K562 (cell line): ENCODE measurements around the gene MAGI1. TPM values are rescaled to one million over a fixed set of nuclear protein-coding genes. Genes with fewer than 3 reads are reported as not detected.

Experiments used
- ATAC-seq: fragments of 200-7000 bp; cut with Tn5 transposase; 3 replicates; pipeline ENCODE4 v1.9.1; 2020; ENCODE audit warnings: moderate library complexity
- BruUV-seq: library from RNA; stranded (reverse); fragments of 400-500 nt; replicated peaks from 2 replicates; lab custom pipeline; 2021; lab: Mats Ljungman, UMichigan
- CTCF ChIA-PET: fragments of 300-600 bp; formaldehyde crosslinking; extraction: SDS; loops from one replicate; lab custom pipeline; 2021; ENCODE audit warnings: low intra/inter-chr PET ratio; lab: Yijun Ruan, JAX
- POLR2A ChIA-PET: fragments of 300-600, 350-650 bp; sonication (Branson Sonifier 250); formaldehyde crosslinking; extraction: SDS; loops from one replicate; lab custom pipeline; 2021; ENCODE audit warnings: antibody characterized with exemption, inconsistent platforms; lab: Yijun Ruan, JAX
- DNase-seq, 4 experiments: peaks; one replicate each; pipeline versions ENCODE4 v3.0.0 to v3.0.0-alpha.2; 2011 to 2018; ENCODE audit warnings: low spot score in 3 of 4, mixed read lengths in 3 of 4; ENCODE audit errors: extremely low read depth in 1 of 4
- FAIRE-seq: peaks from 2 replicates; lab custom pipeline; 2011; peaks lifted over from hg19 to GRCh38; lab: Jason Lieb, UNC
- H2AFZ ChIP-seq: 2 replicates; pipeline ENCODE4 v1.6.0; 2011; ENCODE audit warnings: low read depth, low read length, control low read depth, inconsistent platforms
- H3K27ac ChIP-seq: fragments of 200-600 bp; 3 replicates; pipeline ENCODE4 v1.8.0; 2011; ENCODE audit warnings: low read depth, mild to moderate bottlenecking, control low read depth, inconsistent platforms, low read length, moderate library complexity, mixed read lengths; ENCODE audit errors: extremely low read depth
- H3K27me3 ChIP-seq, 2 experiments: fragments of 300-600 bp in 1 of 2; 2 replicates in 1 of 2; 3 replicates in 1 of 2; pipeline versions ENCODE4 v1.6.0 to v1.8.0; 2011; ENCODE audit warnings: inconsistent platforms in 2 of 2, low read length in 2 of 2, mild to moderate bottlenecking in 1 of 2, mixed read lengths in 1 of 2, moderate library complexity in 1 of 2; ENCODE audit not compliant: control insufficient read depth in 2 of 2, insufficient read depth in 2 of 2
- H3K36me3 ChIP-seq: fragments of 300-600 bp; 3 replicates; pipeline ENCODE4 v1.8.0; 2011; ENCODE audit warnings: mild to moderate bottlenecking, low read length, inconsistent platforms; ENCODE audit not compliant: control insufficient read depth, insufficient read depth
- H3K4me1 ChIP-seq, 2 experiments: fragments of 200-600 bp in 1 of 2; replicated peaks in 1 of 2; 2 replicates in 1 of 2; 3 replicates in 1 of 2; pipeline versions ENCODE4 v1.5.1 to v1.8.0; 2011; ENCODE audit warnings: inconsistent platforms in 2 of 2, low read length in 2 of 2, mild to moderate bottlenecking in 1 of 2, mixed read lengths in 1 of 2, moderate library complexity in 1 of 2; ENCODE audit not compliant: control insufficient read depth in 2 of 2, insufficient read depth in 2 of 2
- H3K4me2 ChIP-seq: 2 replicates; pipeline ENCODE4 v1.6.1; 2011; ENCODE audit warnings: low read length, control low read depth, inconsistent platforms, mixed read lengths; ENCODE audit not compliant: insufficient read depth
- H3K4me3 ChIP-seq: fragments of 200-600 bp; sonication (generic), shearing (Covaris generic); 2 replicates; pipeline ENCODE4 v1.5.1; 2016; ENCODE audit warnings: control low read depth, inconsistent platforms
- H3K79me2 ChIP-seq: fragments of 200-600 bp; 3 replicates; pipeline ENCODE4 v1.8.0; 2011; ENCODE audit warnings: low read length, inconsistent platforms; ENCODE audit not compliant: control insufficient read depth, insufficient read depth
- H3K9ac ChIP-seq, 2 experiments: 2 replicates each; pipeline versions ENCODE4 v1.6.0 to v1.6.1; 2011; ENCODE audit warnings: low read depth in 2 of 2, low read length in 2 of 2, control low read depth in 1 of 2, inconsistent platforms in 1 of 2, mild to moderate bottlenecking in 1 of 2, mixed read lengths in 1 of 2; ENCODE audit not compliant: insufficient read depth in 1 of 2
- H3K9me1 ChIP-seq: one replicate; pipeline ENCODE4 v1.6.0; 2011; ENCODE audit warnings: inconsistent platforms, mild to moderate bottlenecking, low read length, moderate library complexity; ENCODE audit not compliant: control insufficient read depth, insufficient read depth
- H3K9me3 ChIP-seq: replicated peaks from 2 replicates; pipeline ENCODE4 v1.5.1; 2011; ENCODE audit warnings: low read depth, low read length, inconsistent platforms; ENCODE audit not compliant: control insufficient read depth, insufficient read depth
- H4K20me1 ChIP-seq: replicated peaks from 2 replicates; pipeline ENCODE4 v1.6.1; 2011; ENCODE audit warnings: low read length, inconsistent platforms, mixed read lengths; ENCODE audit not compliant: control insufficient read depth, insufficient read depth
- BCOR ChIP-seq: fragments of 450-650 bp; IDR thresholded peaks from 2 replicates; pipeline ENCODE4 v1.6.1; 2016
- CXXC5 ChIP-seq: fragments of 250-450 bp; sonication (Bioruptor Pico); IDR thresholded peaks from 2 replicates; pipeline ENCODE4 v1.8.0; 2022; ENCODE audit warnings: inconsistent platforms, mild to moderate bottlenecking, moderate library complexity
- GATAD2B ChIP-seq: fragments of 450-650 bp; IDR thresholded peaks from 2 replicates; pipeline ENCODE4 v1.6.1; 2017; ENCODE audit warnings: mild to moderate bottlenecking, borderline replicate concordance
- KDM1A ChIP-seq, 2 experiments: fragments of 450-650 bp; IDR thresholded peaks; 2 replicates each; pipeline ENCODE4 v1.6.1; 2016; ENCODE audit warnings: mild to moderate bottlenecking in 2 of 2
- MED1 ChIP-seq: sonication (generic); formaldehyde crosslinking; IDR thresholded peaks from 2 replicates; pipeline ENCODE4 v1.8.1; 2023; ENCODE audit warnings: missing genetic modification reagents, borderline replicate concordance
- MYC ChIP-seq, 2 experiments: fragments of 250-450 bp in 1 of 2; sonication (Bioruptor Pico) in 1 of 2; IDR thresholded peaks; 2 replicates each; pipeline versions ENCODE4 v1.5.1 to v1.6.1; 2012 to 2021; ENCODE audit warnings: low read depth in 2 of 2, borderline replicate concordance in 1 of 2, improper control_type of control experiment in 1 of 2, low read length in 1 of 2, mild to moderate bottlenecking in 1 of 2, moderate library complexity in 1 of 2
- RBM25 ChIP-seq: fragments of 200-400 bp; formaldehyde crosslinking; IDR thresholded peaks from 2 replicates; pipeline ENCODE4 v1.6.1; 2018; ENCODE audit warnings: low read length, low read depth, moderate library complexity; ENCODE audit not compliant: severe bottlenecking
- SAFB ChIP-seq: fragments of 200-400 bp; formaldehyde crosslinking; IDR thresholded peaks from 2 replicates; pipeline ENCODE4 v1.6.1; 2017; ENCODE audit warnings: low read depth, low read length, borderline replicate concordance
- SMARCA4 ChIP-seq: fragments of 450-650 bp; IDR thresholded peaks from 2 replicates; pipeline ENCODE4 v1.6.1; 2016
- SMARCA5 ChIP-seq: fragments of 450-650 bp; IDR thresholded peaks from 2 replicates; pipeline ENCODE4 v1.6.1; 2016
- ZNF133 ChIP-seq: fragments of 250-450 bp; sonication (Bioruptor Pico); IDR thresholded peaks from 2 replicates; pipeline ENCODE4 v1.4.0; 2020; ENCODE audit warnings: mild to moderate bottlenecking
- ZNF282 ChIP-seq: sonication (generic); formaldehyde crosslinking; IDR thresholded peaks from 2 replicates; pipeline ENCODE4 v1.8.1; 2023; ENCODE audit warnings: missing genetic modification reagents
- ZNF436 ChIP-seq: fragments of 250-450, 450-650 bp; sonication (Bioruptor Pico); formaldehyde crosslinking; IDR thresholded peaks from 2 replicates; pipeline ENCODE4 v1.7.0; 2020; ENCODE audit warnings: mild to moderate bottlenecking
- ZNF57 ChIP-seq: fragments of 450-650 bp; formaldehyde crosslinking; IDR thresholded peaks from 2 replicates; pipeline ENCODE4 v1.4.0; 2020; ENCODE audit warnings: mild to moderate bottlenecking, moderate library complexity
- WGBS: fragments of 100-300 bp; shearing (Covaris generic); methylation state at CpG from one replicate; pipeline ENCODE4 v1.1.6; 2016; ENCODE audit warnings: low coverage, mixed read lengths; ENCODE audit not compliant: insufficient coverage; ENCODE audit errors: missing lambda C conversion rate; 5-methylcytosine and 5-hydroxymethylcytosine counted together
- in situ Hi-C: fragments of 300-500 bp; cut with MboI; formaldehyde crosslinking; loops from 4 replicates; pipeline ENCODE4 v1.15.0; 2018; ENCODE audit warnings: inconsistent platforms, mixed read lengths
- intact Hi-C: fragments of 100-400 bp; cut with micrococcal nuclease; formaldehyde crosslinking; loops from 2 replicates; pipeline ENCODE4 v1.14.2; 2022
- polyA plus RNA-seq, 8 experiments: library from polyadenylated mRNA; depleted of rRNA in 4 of 8; stranded (reverse) in 5 of 8; unstranded in 3 of 8; fragments of >200 nt; fragmentation: Nextera tagmentation in 2 of 8; fragmentation: Illumina TruSeq in 1 of 8; extraction: Ambion mirVana in 2 of 8; extraction: Trizol in 1 of 8; gene quantifications; 2 replicates each; pipeline versions ENCODE4 v1.2.1 to v1.2.3, GENCODE V29; 2011 to 2014; ENCODE audit warnings: inconsistent platforms in 1 of 8, missing spikeins in 1 of 8
- total RNA-seq, 7 experiments: library from RNA; depleted of rRNA in 6 of 7; stranded (reverse); fragments of >200 nt in 6 of 7; fragmentation: Illumina TruSeq in 2 of 7; extraction: Trizol in 2 of 7; gene quantifications; 2 replicates each; pipeline versions ENCODE4 v1.2.1 to v1.2.3, GENCODE V29; 2011 to 2021; ENCODE audit warnings: low replicate concordance in 1 of 7
- TF ChIP-seq, protein P1 (sequence below): fragments of 200-800 bp; sonication (Bioruptor generic); IDR thresholded peaks from 2 replicates; pipeline ENCODE4 v1.6.1; 2017; ENCODE audit warnings: missing genetic modification characterization, missing compliant biosample characterization

MAGI1 gene
- total and polyA plus RNA-seq, 9 of the 15 experiments (the other 6 are each of a cell fraction or from before 2014, with no cell fraction given): 7.8 to 59.4 (median 43.2) TPM

DNA sequence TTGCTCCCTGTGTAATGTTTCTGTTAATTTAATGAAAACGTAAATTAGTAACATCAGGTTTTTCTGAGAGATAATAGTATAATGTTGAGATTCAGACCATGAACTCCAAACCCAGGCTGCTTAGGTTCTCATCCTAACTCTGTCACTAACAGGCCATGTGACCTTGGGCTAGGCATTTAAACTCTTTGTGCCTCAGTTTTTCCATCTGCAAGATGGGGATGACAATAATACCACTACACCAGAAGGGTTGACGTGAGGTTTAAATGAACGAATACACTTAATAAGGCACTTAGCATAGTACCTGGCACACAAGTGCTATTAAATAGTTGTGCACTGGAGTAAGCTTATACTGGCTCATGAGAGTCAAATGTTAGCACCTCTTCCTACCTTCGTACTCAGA, 370.8 kb downstream of the MAGI1 start:
- WGBS: 91% methylated on average over 4 of the region's 4 CpGs
- no peaks in the 10 kb centered on the region for H4K20me1 ChIP-seq
- no peaks in the 10 kb centered on the region for H3K79me2 ChIP-seq
- no peak overlapping the region for H3K27ac ChIP-seq
- in situ Hi-C loops (loop anchor here (25.0 kb wide), 1 partner anchor 1344 kb away; no protein-coding TSS in a partner anchor), intact Hi-C loops (loop anchor here (10.0 kb wide), 1 partner anchor 323 kb away; no protein-coding TSS in a partner anchor)
- ChIA-PET POLR2A (interaction anchor here (0.6 to 0.7 kb wide), 2 partner anchors 159 to 269 kb away, joined by 3 read pairs; no protein-coding TSS in a partner anchor), CTCF (no interaction called here)
- no peaks in the 10 kb centered on the region for H3K9me1 ChIP-seq
- H3K9me3 ChIP-seq: no peaks in the 10 kb centered on the region
- H3K4me2 ChIP-seq: no peak overlapping the region
- no peak overlapping the region for H2AFZ ChIP-seq
- TF ChIP-seq BCOR (peak; percentile 58; the same call in 1 of the 2 replicates), RBM25 (peak; percentile 87), KDM1A (IDR thresholded peaks at IDR 0.05) (0 out of 4 replicates have a peak, but pooled peaks of 1 of the 2 experiments have one; percentile 13), GATAD2B (no peak)
- no peaks in the 10 kb centered on the region for H3K27me3 ChIP-seq
- no TSS peak for BruUV-seq
- H3K4me3 ChIP-seq: no peak overlapping the region
- no peak for ATAC-seq
- H3K4me1 ChIP-seq: peaks cover 0 to 16% of the 10 kb centered on the region in 2 experiments; a peak in 3 of 5 replicates
- no peak for DNase-seq
- FAIRE-seq: no peak
- H3K9ac ChIP-seq: no peak overlapping the region
- no peaks in the 10 kb centered on the region for H3K36me3 ChIP-seq

- in situ Hi-C loops (loop anchor here (25.0 kb wide), 1 partner anchor 1346 kb away; no protein-coding TSS in a partner anchor), intact Hi-C loops (loop anchor here (10.0 kb wide), 1 partner anchor 322 kb away; no protein-coding TSS in a partner anchor)
Measured at GRCh38 chr3:65666448-65667091, 372.1 kb downstream of the MAGI1 start.

More at GRCh38 chr3:65666448-65667091, 372.1 kb downstream of the MAGI1 start:
- Histone ChIP-seq H2AFZ (0 out of 2 replicates have a peak overlapping the region, but pooled peaks have one; percentile 18), H3K36me3 (no peaks in the 10 kb centered on the region), H3K9ac (no peak overlapping the region), H3K9me3 (no peaks in the 10 kb centered on the region), H3K4me2 (peak overlapping the region; percentile 17; the same call in 1 of the 2 replicates), H3K9me1 (no peaks in the 10 kb centered on the region), H3K79me2 (no peaks in the 10 kb centered on the region), H3K27ac (no peak overlapping the region), H3K27me3 (no peaks in the 10 kb centered on the region), H4K20me1 (no peaks in the 10 kb centered on the region), H3K4me3 (no peak overlapping the region), H3K4me1 (peaks cover 0 to 16% of the 10 kb centered on the region in 2 experiments; a peak in 2 of 5 replicates)
- FAIRE-seq (peak; percentile 42), DNase-seq (no peak), ATAC-seq (peak; percentile 61; the same call in 2 of the 3 replicates)
- ChIA-PET POLR2A (no interaction called here), CTCF (no interaction called here)
- 48% methylated on average over 6 of the region's 6 CpGs for WGBS
- BruUV-seq: no TSS peak
- TF ChIP-seq ZNF436 (CRISPR knock-in tag) (no peak), SAFB (no peak), ZNF133 (CRISPR knock-in tag) (no peak), ZNF282 (no peak), SMARCA4 (no peak), MED1 (no peak), SMARCA5 (no peak), MYC (IDR thresholded peaks at IDR 0.05; ENCODE audit: low read depth, low read length) (no peak), MYC (CRISPR knock-in tag; IDR thresholded peaks at IDR 0.05; ENCODE audit: borderline replicate concordance, low read depth) (no peak), ZNF57 (CRISPR knock-in tag) (no peak), CXXC5 (CRISPR knock-in tag) (no peak)
- TF ChIP-seq, protein P1, sequence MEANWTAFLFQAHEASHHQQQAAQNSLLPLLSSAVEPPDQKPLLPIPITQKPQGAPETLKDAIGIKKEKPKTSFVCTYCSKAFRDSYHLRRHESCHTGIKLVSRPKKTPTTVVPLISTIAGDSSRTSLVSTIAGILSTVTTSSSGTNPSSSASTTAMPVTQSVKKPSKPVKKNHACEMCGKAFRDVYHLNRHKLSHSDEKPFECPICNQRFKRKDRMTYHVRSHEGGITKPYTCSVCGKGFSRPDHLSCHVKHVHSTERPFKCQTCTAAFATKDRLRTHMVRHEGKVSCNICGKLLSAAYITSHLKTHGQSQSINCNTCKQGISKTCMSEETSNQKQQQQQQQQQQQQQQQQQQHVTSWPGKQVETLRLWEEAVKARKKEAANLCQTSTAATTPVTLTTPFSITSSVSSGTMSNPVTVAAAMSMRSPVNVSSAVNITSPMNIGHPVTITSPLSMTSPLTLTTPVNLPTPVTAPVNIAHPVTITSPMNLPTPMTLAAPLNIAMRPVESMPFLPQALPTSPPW (CRISPR knock-in tag): no peak
